Measurements from ENCODE around the gene RNF152. TPM values are rescaled to one million over a fixed set of nuclear protein-coding genes. Genes with fewer than 3 reads are reported as not detected.

RNF152 gene
- total RNA-seq, 1 experiment from 2014 or later, result 2.4 TPM

DNA sequence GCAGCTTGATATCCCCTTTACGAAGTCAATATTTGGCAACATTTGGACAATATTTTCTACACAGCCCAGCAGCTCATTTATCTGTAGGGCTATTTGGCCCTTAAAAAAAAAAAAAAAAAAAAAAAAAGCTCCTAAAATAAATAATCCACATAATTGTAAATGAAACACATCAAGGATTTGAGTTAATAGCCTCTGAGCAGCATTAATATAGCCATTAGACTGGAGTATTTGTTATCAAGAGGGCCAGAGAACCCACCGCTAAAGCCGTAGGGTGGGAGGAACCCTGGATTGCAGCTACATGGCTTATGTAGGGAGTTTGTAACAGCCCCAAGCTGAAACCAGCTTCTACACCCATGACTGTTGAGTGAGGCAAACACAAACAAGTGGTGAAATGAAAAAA lies 84.5 kb downstream of the RNF152 start:
- POLR2A ChIA-PET, result no interaction called here

DNA sequence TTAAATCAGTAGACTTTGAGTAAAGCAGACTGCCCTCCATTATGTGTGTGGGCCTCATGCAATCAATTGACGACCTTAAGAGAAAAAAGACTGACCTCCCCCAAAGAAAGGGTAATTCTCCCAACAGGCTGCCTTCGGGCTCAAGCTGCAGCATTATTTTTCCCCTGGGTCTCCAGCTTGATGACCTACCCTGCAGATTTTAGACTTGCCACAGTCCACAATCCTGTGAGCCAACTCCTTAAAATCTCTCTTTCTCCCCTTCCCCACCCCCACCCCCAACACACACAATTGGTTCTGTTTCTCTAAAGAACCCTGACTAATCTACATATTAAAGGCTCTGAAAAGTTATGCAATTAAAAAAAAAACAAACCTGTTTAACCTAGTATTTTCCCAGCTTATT lies 89.4 kb downstream of the RNF152 start:
- Mint-ChIP-seq H3K27ac (ENCODE audit: unreplicated experiment) (no peak overlapping the region), H3K9me3 (ENCODE audit: unreplicated experiment) (no peaks in the 10 kb centered on the region), H3K4me1 (ENCODE audit: low read depth, unreplicated experiment) (no peaks in the 10 kb centered on the region), H3K27me3 (ENCODE audit: insufficient read depth, unreplicated experiment) (no peaks in the 10 kb centered on the region), H3K36me3 (ENCODE audit: insufficient read depth, unreplicated experiment) (peaks cover 7% of the 10 kb centered on the region), H3K4me3 (ENCODE audit: unreplicated experiment) (no peak overlapping the region)
- Histone ChIP-seq H3K4me1 (no peaks in the 10 kb centered on the region), H3K9me3 (no peaks in the 10 kb centered on the region), H3K4me3 (ENCODE audit: low read depth, low read length) (no peak overlapping the region), H3K27me3 (replicated peaks; ENCODE audit: control insufficient read depth, insufficient read depth, low read length) (no peaks in the 10 kb centered on the region), H3K36me3 (ENCODE audit: control insufficient read depth, insufficient read depth, low read length) (no peaks in the 10 kb centered on the region)
- ChIA-PET CTCF (no interaction called here), POLR2A (no interaction called here)
- no TSS peak for BruUV-seq (replicated peaks)
- no peak for DNase-seq
- TF ChIP-seq, protein P1, sequence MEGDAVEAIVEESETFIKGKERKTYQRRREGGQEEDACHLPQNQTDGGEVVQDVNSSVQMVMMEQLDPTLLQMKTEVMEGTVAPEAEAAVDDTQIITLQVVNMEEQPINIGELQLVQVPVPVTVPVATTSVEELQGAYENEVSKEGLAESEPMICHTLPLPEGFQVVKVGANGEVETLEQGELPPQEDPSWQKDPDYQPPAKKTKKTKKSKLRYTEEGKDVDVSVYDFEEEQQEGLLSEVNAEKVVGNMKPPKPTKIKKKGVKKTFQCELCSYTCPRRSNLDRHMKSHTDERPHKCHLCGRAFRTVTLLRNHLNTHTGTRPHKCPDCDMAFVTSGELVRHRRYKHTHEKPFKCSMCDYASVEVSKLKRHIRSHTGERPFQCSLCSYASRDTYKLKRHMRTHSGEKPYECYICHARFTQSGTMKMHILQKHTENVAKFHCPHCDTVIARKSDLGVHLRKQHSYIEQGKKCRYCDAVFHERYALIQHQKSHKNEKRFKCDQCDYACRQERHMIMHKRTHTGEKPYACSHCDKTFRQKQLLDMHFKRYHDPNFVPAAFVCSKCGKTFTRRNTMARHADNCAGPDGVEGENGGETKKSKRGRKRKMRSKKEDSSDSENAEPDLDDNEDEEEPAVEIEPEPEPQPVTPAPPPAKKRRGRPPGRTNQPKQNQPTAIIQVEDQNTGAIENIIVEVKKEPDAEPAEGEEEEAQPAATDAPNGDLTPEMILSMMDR (IDR thresholded peaks at IDR 0.05; ENCODE audit: insufficient read depth in 1 of 2, low read depth in 1 of 2, low read length in 1 of 2, severe bottlenecking in 1 of 2, unreplicated experiment in 1 of 2), result no peak
- intact Hi-C loops (cut with micrococcal nuclease; ENCODE audit: unreplicated experiment), result no loop called here

More for the DNA sequence above, 84.5 kb downstream of the RNF152 start:
- H3K36me3 ChIP-seq (ENCODE audit: control insufficient read depth, insufficient read depth, low read length), result no peaks in the 10 kb centered on the region
- no peak overlapping the region for H3K4me3 ChIP-seq (ENCODE audit: low read depth, low read length)
- Mint-ChIP-seq H3K4me1 (ENCODE audit: low read depth, unreplicated experiment) (no peaks in the 10 kb centered on the region), H3K4me3 (ENCODE audit: unreplicated experiment) (no peak overlapping the region), H3K36me3 (ENCODE audit: insufficient read depth, unreplicated experiment) (peaks cover 7% of the 10 kb centered on the region), H3K27me3 (ENCODE audit: insufficient read depth, unreplicated experiment) (no peaks in the 10 kb centered on the region), H3K9me3 (ENCODE audit: unreplicated experiment) (no peaks in the 10 kb centered on the region), H3K27ac (ENCODE audit: unreplicated experiment) (no peak overlapping the region)
- no TSS peak for BruUV-seq (replicated peaks)
- TF ChIP-seq, protein P1 (IDR thresholded peaks at IDR 0.05; ENCODE audit: insufficient read depth in 1 of 2, low read depth in 1 of 2, low read length in 1 of 2, severe bottlenecking in 1 of 2, unreplicated experiment in 1 of 2), result no peak
- intact Hi-C loops (cut with micrococcal nuclease; ENCODE audit: unreplicated experiment), result no loop called here
- no peak for DNase-seq
- no peaks in the 10 kb centered on the region for H3K4me1 ChIP-seq
- H3K27me3 ChIP-seq (replicated peaks; ENCODE audit: control insufficient read depth, insufficient read depth, low read length), result no peaks in the 10 kb centered on the region
- no peaks in the 10 kb centered on the region for H3K9me3 ChIP-seq
- CTCF ChIA-PET, result no interaction called here

DNA sequence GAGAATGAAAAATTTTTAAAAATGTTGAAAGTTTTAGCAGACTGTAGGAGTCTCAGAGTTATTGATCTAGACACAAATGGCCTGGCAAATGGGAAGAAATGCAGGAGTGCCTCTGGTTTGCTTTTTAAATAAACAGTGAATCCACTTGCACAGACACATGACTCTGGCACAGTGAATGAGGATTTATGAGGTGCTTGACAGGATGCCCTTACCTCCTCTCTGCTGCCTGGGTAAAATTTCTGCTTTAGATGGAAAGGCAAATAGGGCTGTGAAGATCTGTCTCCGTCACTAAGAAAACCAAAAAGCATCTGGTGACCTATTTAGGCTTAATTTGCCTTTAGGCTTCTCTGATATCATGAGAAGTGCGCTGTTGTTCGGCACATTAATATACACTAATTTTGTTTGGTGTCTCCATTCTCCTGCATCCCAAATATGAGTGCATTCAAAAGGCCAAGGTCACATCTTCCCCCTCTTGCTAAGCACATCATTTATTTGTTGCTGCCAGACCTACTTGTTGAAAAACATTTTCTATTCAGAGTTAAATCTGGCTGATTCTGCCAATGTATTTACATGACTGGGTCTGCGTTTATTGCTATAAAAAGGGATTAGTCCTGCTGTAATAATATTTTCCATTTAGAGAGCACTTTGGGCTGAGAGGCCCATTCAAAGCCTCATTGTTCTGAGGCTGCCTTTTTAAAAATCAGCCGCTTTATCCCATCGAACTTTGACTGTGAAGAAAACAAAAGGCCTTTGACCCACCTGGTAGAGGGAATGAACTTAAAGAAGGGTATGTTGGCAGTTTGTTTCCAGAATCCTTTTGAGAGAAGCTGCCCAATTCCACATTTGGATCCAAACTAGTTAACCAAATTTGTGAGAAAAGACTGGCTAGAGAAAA lies 94.9 kb downstream of the RNF152 start:
- no peaks in the 10 kb centered on the region for H3K4me1 ChIP-seq
- no peaks in the 10 kb centered on the region for H3K4me1 Mint-ChIP-seq (ENCODE audit: low read depth, unreplicated experiment)
- no peaks in the 10 kb centered on the region for H3K27me3 ChIP-seq (replicated peaks; ENCODE audit: control insufficient read depth, insufficient read depth, low read length)
- CTCF ChIA-PET, result no interaction called here
- POLR2A ChIA-PET, result no interaction called here
- BruUV-seq (replicated peaks), result no TSS peak
- intact Hi-C loops (cut with micrococcal nuclease; ENCODE audit: unreplicated experiment), result no loop called here
- no peaks in the 10 kb centered on the region for H3K9me3 Mint-ChIP-seq (ENCODE audit: unreplicated experiment)
- no peak overlapping the region for H3K27ac Mint-ChIP-seq (ENCODE audit: unreplicated experiment)
- no peaks in the 10 kb centered on the region for H3K27me3 Mint-ChIP-seq (ENCODE audit: insufficient read depth, unreplicated experiment)
- DNase-seq, result no peak
- TF ChIP-seq, protein P1 (IDR thresholded peaks at IDR 0.05; ENCODE audit: insufficient read depth in 1 of 2, low read depth in 1 of 2, low read length in 1 of 2, severe bottlenecking in 1 of 2, unreplicated experiment in 1 of 2), result no peak
- no peaks in the 10 kb centered on the region for H3K9me3 ChIP-seq
- no peak overlapping the region for H3K4me3 Mint-ChIP-seq (ENCODE audit: unreplicated experiment)
- no peaks in the 10 kb centered on the region for H3K36me3 Mint-ChIP-seq (ENCODE audit: insufficient read depth, unreplicated experiment)
- no peaks in the 10 kb centered on the region for H3K36me3 ChIP-seq (ENCODE audit: control insufficient read depth, insufficient read depth, low read length)
- H3K4me3 ChIP-seq (ENCODE audit: low read depth, low read length), result no peak overlapping the region
